GM12874 (cell line): Measurements from ENCODE around the gene SERPINA6.

Source experiments
- TF ChIP-seq, protein P1 (sequence below): IDR thresholded peaks from 2 replicates; pipeline ENCODE4 v1.5.1; 2011; ENCODE audit warnings: low read depth, mild to moderate bottlenecking, control low read depth, low read length, moderate library complexity; ENCODE audit not compliant: insufficient read depth

SERPINA6 gene

DNA sequence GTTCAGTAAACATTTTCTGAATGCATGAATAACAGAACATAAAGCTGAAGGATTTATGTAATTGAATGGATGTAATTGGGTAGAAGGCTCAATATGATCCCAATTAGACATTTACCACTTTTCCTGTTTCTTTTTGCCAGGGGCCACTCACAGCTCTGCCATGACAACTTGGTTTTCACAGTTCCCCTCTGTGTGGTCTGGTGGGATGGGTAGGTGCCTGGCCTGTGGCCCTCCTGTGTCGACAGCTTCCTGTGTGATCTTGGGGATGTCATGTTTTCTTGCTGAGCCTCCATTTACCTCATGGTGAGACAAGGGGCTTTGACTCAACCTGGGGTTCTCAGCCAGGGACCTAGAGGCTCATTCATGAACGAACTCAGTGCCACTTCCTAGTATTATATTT, 17.5 kb downstream of the SERPINA6 start:
- TF ChIP-seq, protein P1, sequence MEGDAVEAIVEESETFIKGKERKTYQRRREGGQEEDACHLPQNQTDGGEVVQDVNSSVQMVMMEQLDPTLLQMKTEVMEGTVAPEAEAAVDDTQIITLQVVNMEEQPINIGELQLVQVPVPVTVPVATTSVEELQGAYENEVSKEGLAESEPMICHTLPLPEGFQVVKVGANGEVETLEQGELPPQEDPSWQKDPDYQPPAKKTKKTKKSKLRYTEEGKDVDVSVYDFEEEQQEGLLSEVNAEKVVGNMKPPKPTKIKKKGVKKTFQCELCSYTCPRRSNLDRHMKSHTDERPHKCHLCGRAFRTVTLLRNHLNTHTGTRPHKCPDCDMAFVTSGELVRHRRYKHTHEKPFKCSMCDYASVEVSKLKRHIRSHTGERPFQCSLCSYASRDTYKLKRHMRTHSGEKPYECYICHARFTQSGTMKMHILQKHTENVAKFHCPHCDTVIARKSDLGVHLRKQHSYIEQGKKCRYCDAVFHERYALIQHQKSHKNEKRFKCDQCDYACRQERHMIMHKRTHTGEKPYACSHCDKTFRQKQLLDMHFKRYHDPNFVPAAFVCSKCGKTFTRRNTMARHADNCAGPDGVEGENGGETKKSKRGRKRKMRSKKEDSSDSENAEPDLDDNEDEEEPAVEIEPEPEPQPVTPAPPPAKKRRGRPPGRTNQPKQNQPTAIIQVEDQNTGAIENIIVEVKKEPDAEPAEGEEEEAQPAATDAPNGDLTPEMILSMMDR = no peak

DNA sequence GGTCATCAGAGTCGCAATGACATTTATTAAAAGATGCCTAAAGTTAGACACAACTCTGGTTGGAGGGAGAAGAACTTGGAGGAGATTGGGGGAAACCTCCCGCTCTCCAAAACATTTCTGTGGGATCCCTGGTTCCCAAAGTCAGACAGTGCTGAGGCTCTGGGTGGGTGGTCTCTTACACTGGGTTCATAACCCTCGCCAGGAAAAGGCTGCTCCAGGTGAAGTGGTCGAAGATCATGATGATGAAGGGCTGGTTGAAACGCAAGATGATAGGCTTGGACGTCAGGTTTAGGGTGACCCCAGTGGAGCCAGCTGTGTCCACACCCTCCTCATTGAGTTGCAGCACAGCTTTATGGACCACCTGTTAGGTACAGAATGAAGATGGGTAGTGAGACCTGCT, 18.9 kb downstream of the SERPINA6 start:
- TF ChIP-seq, protein P1 = no peak

GRCh38 chr14:94303111-94303510, 20.0 kb downstream of the SERPINA6 start:
- TF ChIP-seq, protein P1 = no peak

- TF ChIP-seq, protein P1 = no peak
Measured at GRCh38 chr14:94298130-94298529, 25.0 kb downstream of the SERPINA6 start.

GRCh38 chr14:94295360-94296180, 27.6 kb downstream of the SERPINA6 start:
- TF ChIP-seq, protein P1 = no peak

- TF ChIP-seq, protein P1 = no peak
Measured at GRCh38 chr14:94293578-94293924, 29.6 kb downstream of the SERPINA6 start.

- TF ChIP-seq, protein P1 = no peak
Measured at GRCh38 chr14:94292872-94293577, 30.1 kb downstream of the SERPINA6 start, which contains the start of gene SERPINA10. Gene SERPINA10 (minus strand): TSS chr14:94293268. CDS start chr14:94290593, 2,675 bp downstream.
